ENCODE results near the gene MAP3K19.

GRCh38 chr2:135011633-135012032 is 35.6 kb downstream of the MAP3K19 start:
- TF ChIP-seq, protein P1, sequence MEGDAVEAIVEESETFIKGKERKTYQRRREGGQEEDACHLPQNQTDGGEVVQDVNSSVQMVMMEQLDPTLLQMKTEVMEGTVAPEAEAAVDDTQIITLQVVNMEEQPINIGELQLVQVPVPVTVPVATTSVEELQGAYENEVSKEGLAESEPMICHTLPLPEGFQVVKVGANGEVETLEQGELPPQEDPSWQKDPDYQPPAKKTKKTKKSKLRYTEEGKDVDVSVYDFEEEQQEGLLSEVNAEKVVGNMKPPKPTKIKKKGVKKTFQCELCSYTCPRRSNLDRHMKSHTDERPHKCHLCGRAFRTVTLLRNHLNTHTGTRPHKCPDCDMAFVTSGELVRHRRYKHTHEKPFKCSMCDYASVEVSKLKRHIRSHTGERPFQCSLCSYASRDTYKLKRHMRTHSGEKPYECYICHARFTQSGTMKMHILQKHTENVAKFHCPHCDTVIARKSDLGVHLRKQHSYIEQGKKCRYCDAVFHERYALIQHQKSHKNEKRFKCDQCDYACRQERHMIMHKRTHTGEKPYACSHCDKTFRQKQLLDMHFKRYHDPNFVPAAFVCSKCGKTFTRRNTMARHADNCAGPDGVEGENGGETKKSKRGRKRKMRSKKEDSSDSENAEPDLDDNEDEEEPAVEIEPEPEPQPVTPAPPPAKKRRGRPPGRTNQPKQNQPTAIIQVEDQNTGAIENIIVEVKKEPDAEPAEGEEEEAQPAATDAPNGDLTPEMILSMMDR (IDR thresholded peaks at IDR 0.05), result no peak
- no peak for TF ChIP-seq ZFX (IDR thresholded peaks at IDR 0.05; ENCODE audit: borderline replicate concordance)

All from 22Rv1 (cell line).